Liver (tissue), 9 donors: ENCODE data around the gene FARP1. TPM values are rescaled to one million over a fixed set of nuclear protein-coding genes. Genes with fewer than 3 reads are reported as not detected.

Experiments
- DNase-seq: peaks from one replicate; pipeline ENCODE4 v3.0.0-alpha.2; 2017; ENCODE audit warnings: low spot score
- H3K27ac ChIP-seq, 2 donors: one replicate each; pipeline ENCODE4 v1.7.0; 2013; ENCODE audit warnings: inconsistent platforms in 2 of 2, low read length in 2 of 2, control low read depth in 1 of 2, low read depth in 1 of 2, mild to moderate bottlenecking in 1 of 2
- H3K27me3 ChIP-seq, 4 donors: one replicate each; pipeline versions ENCODE4 v1.6.1 to v1.7.0; 2013; ENCODE audit warnings: low read length in 3 of 4, inconsistent platforms in 1 of 4, mild to moderate bottlenecking in 1 of 4, moderate library complexity in 1 of 4; ENCODE audit not compliant: control insufficient read depth in 4 of 4, insufficient read depth in 4 of 4
- H3K36me3 ChIP-seq, 4 donors: one replicate each; pipeline versions ENCODE4 v1.6.1 to v1.7.0; 2013; ENCODE audit warnings: low read length in 3 of 4, mild to moderate bottlenecking in 3 of 4, low read depth in 1 of 4, moderate library complexity in 1 of 4; ENCODE audit not compliant: control insufficient read depth in 4 of 4, insufficient read depth in 3 of 4
- H3K4me1 ChIP-seq, 4 donors: one replicate each; pipeline versions ENCODE4 v1.6.1 to v1.7.0; 2013; ENCODE audit warnings: low read length in 3 of 4, mild to moderate bottlenecking in 3 of 4, moderate library complexity in 1 of 4; ENCODE audit not compliant: control insufficient read depth in 4 of 4, insufficient read depth in 4 of 4
- H3K4me3 ChIP-seq, 3 donors: one replicate each; pipeline versions ENCODE4 v1.6.1 to v1.7.0; 2013; ENCODE audit warnings: low read length in 3 of 3, control low read depth in 1 of 3, low read depth in 1 of 3, mild to moderate bottlenecking in 1 of 3
- H3K9ac ChIP-seq, 2 donors: one replicate each; pipeline ENCODE4 v1.7.0; 2013; ENCODE audit warnings: low read length in 2 of 2, mild to moderate bottlenecking in 2 of 2, moderate library complexity in 2 of 2, control low read depth in 1 of 2, low read depth in 1 of 2
- H3K9me3 ChIP-seq, 4 donors: one replicate each; pipeline versions ENCODE4 v1.6.1 to v1.7.0; 2013; ENCODE audit warnings: low read length in 3 of 4; ENCODE audit not compliant: control insufficient read depth in 4 of 4
- EGR1 ChIP-seq, 2 donors: IDR thresholded peaks; 2 replicates each; pipeline ENCODE4 v1.6.1; 2016 to 2018; ENCODE audit warnings: antibody characterized with exemption in 2 of 2, low read depth in 2 of 2
- GABPA ChIP-seq, 2 donors: IDR thresholded peaks in 1 of 2; conservative IDR thresholded peaks in 1 of 2; 2 replicates each; pipeline ENCODE4 v1.6.1; 2016; ENCODE audit warnings: antibody characterized with exemption in 2 of 2, mild to moderate bottlenecking in 1 of 2, moderate library complexity in 1 of 2
- HNF4A ChIP-seq, 2 donors: conservative IDR thresholded peaks; 2 replicates each; pipeline ENCODE4 v1.6.1; 2016; ENCODE audit warnings: antibody characterized with exemption in 2 of 2, mild to moderate bottlenecking in 2 of 2
- JUND ChIP-seq, 2 donors: IDR thresholded peaks; 2 replicates each; pipeline ENCODE4 v1.6.1; 2016; ENCODE audit warnings: antibody characterized with exemption in 2 of 2
- RAD21 ChIP-seq, 2 donors: IDR thresholded peaks; 2 replicates each; pipeline ENCODE4 v1.6.1; 2016; ENCODE audit warnings: antibody characterized with exemption in 2 of 2, mild to moderate bottlenecking in 2 of 2
- RXRA ChIP-seq, 2 donors: IDR thresholded peaks; 2 replicates each; pipeline ENCODE4 v1.6.1; 2017 to 2018; ENCODE audit warnings: antibody characterized with exemption in 2 of 2, mild to moderate bottlenecking in 1 of 2
- SP1 ChIP-seq: IDR thresholded peaks from 2 replicates; pipeline ENCODE4 v1.6.1; 2018; ENCODE audit warnings: antibody characterized with exemption, mild to moderate bottlenecking
- WGBS: extraction: QIAGEN DNeasy Blood & Tissue Kit; methylation state at CpG from one replicate; pipeline ENCODE4 v1.1.7; 2013; 5-methylcytosine and 5-hydroxymethylcytosine counted together
- polyA plus RNA-seq, 2 donors: library from polyadenylated mRNA; stranded (reverse) in 1 of 2; unstranded in 1 of 2; fragments of 200-250 nt in 1 of 2; fragments of >200 nt in 1 of 2; fragmentation: Nextera tagmentation in 1 of 2; extraction: Ambion mirVana in 1 of 2; gene quantifications; one replicate each; pipeline versions ENCODE4 v1.2.1 to v1.2.3, GENCODE V29; 2013 to 2015
- total RNA-seq, 2 donors: library from RNA; depleted of rRNA; stranded (reverse); fragments of >200 nt; gene quantifications; one replicate each; pipeline ENCODE4 v1.2.3, GENCODE V29; 2014
- TF ChIP-seq, protein P1 (sequence below): IDR thresholded peaks from 2 replicates; pipeline ENCODE4 v1.6.1; 2016; ENCODE audit warnings: antibody characterized with exemption
- TF ChIP-seq, protein P2 (sequence below): fragments of 150-350 bp; IDR thresholded peaks from 2 replicates; pipeline ENCODE4 v1.5.1; 2017; ENCODE audit warnings: improper control_type of control experiment, low read depth, low read length; ENCODE audit not compliant: missing input control
- TF ChIP-seq, protein P3 (sequence below): IDR thresholded peaks from 2 replicates; pipeline ENCODE4 v1.6.1; 2016; ENCODE audit warnings: antibody characterized with exemption, mild to moderate bottlenecking
- donor health status: healthy.
- donor health status: healthy.
- donor health status: healthy.
- donor health status: healthy.
- donor health status: healthy.

The FARP1 gene
- total and polyA plus RNA-seq, 4 donors, result 28.4 to 62.6 (median 39.8) TPM

DNA sequence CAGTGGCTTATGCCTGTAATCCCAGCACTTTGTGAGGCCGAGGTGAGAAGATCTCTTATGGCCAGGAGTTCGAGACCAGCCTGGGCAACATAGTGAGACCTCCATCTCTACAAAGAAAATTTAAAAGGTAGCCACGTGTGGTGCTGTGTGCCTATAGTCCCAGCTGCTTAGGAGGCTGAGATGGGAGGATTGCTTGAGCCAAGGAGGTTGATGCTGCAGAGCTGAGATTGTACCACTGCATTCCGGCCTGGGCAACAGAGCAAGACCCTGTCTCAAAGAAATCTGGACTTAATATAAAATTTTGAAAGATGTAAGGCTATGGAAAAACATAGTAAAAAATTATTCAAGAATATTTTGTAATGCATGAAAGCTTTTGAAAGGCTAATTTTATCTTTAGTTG lies 99.5 kb downstream of the FARP1 start:
- WGBS, result 94% methylated on average over 4 of the region's 4 CpGs
- peaks cover 5 to 32% (median 24%) of the 10 kb centered on the region in 4 donors for H3K4me1 ChIP-seq
- DNase-seq, result no peak
- H3K36me3 ChIP-seq, result no peaks in the 10 kb centered on the region
- H3K9me3 ChIP-seq, result no peaks in the 10 kb centered on the region
- H3K4me3 ChIP-seq, result no peak overlapping the region
- no peaks in the 10 kb centered on the region for H3K27me3 ChIP-seq
- no peak overlapping the region for H3K9ac ChIP-seq
- TF ChIP-seq EGR1 (IDR thresholded peaks at IDR 0.05; ENCODE audit: low read depth in 2 of 2), result no peak
- H3K27ac ChIP-seq, result no peak overlapping the region

DNA sequence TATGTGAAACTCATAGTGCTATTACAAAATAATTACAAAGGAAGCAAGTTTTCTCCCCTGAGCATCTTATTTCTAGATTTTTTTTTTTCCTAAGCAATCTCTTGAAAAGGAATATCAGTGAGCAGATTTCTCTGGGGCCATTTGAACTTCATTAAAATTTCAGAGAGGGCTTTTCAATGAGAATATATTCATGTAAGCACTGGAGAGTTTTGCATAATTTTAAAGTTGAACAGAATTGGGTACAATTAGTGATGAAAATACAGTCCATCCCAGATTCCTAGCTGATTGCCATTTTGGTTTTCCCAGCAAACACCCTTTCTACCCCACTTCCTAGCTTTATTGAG lies 101.0 kb downstream of the FARP1 start:
- TF ChIP-seq, protein P1, sequence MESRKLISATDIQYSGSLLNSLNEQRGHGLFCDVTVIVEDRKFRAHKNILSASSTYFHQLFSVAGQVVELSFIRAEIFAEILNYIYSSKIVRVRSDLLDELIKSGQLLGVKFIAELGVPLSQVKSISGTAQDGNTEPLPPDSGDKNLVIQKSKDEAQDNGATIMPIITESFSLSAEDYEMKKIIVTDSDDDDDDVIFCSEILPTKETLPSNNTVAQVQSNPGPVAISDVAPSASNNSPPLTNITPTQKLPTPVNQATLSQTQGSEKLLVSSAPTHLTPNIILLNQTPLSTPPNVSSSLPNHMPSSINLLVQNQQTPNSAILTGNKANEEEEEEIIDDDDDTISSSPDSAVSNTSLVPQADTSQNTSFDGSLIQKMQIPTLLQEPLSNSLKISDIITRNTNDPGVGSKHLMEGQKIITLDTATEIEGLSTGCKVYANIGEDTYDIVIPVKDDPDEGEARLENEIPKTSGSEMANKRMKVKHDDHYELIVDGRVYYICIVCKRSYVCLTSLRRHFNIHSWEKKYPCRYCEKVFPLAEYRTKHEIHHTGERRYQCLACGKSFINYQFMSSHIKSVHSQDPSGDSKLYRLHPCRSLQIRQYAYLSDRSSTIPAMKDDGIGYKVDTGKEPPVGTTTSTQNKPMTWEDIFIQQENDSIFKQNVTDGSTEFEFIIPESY, result peak; percentile 3
- TF ChIP-seq GABPA (IDR thresholded peaks at IDR 0.05 in 1 of 2, conservative IDR thresholded peaks at IDR 0.05 in 1 of 2), result no peak
- H3K9me3 ChIP-seq, result no peaks in the 10 kb centered on the region
- DNase-seq, result no peak

DNA sequence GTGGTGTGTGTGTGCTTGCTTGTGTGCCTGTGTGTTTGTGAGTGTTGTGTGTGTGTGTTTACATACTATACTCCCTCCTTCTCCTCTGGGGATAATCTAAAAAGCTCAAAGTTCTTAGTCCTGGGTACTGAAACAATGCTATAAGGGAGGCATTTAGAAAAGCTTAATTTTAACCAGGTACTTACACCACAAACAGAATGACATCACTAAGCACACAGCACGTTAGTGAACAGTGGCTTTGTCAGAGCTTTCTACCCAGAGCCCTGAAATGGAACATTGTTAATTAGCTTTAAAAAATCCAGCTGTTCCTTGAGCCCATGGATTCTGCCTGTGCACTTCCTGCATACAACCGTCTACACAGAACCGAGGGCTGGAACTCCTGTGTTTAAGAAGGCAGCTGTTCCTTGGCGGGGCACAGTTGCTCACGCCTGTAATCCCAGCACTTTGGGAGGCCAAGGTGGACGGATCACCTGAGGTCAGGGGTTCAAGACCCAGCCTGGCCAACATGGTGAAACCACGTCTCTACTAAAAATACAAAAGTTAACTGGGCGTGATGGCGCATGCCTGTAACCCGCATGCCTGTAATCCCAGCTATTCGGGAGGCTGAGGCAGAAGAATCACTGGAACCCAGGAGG lies 103.8 kb downstream of the FARP1 start:
- no peak overlapping the region for H3K4me3 ChIP-seq
- TF ChIP-seq, protein P2, sequence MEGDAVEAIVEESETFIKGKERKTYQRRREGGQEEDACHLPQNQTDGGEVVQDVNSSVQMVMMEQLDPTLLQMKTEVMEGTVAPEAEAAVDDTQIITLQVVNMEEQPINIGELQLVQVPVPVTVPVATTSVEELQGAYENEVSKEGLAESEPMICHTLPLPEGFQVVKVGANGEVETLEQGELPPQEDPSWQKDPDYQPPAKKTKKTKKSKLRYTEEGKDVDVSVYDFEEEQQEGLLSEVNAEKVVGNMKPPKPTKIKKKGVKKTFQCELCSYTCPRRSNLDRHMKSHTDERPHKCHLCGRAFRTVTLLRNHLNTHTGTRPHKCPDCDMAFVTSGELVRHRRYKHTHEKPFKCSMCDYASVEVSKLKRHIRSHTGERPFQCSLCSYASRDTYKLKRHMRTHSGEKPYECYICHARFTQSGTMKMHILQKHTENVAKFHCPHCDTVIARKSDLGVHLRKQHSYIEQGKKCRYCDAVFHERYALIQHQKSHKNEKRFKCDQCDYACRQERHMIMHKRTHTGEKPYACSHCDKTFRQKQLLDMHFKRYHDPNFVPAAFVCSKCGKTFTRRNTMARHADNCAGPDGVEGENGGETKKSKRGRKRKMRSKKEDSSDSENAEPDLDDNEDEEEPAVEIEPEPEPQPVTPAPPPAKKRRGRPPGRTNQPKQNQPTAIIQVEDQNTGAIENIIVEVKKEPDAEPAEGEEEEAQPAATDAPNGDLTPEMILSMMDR, result no peak
- TF ChIP-seq RXRA (IDR thresholded peaks at IDR 0.05), result peak in 1 of 2 donors; percentile 5
- TF ChIP-seq RAD21 (IDR thresholded peaks at IDR 0.05), result peak in 1 of 2 donors; percentile 43
- TF ChIP-seq SP1, result peak; percentile 30
- TF ChIP-seq JUND (IDR thresholded peaks at IDR 0.05), result peak; percentile 25 to 61
- TF ChIP-seq HNF4A (conservative IDR thresholded peaks at IDR 0.05), result peak in 1 of 2 donors; percentile 44
- TF ChIP-seq, protein P3, sequence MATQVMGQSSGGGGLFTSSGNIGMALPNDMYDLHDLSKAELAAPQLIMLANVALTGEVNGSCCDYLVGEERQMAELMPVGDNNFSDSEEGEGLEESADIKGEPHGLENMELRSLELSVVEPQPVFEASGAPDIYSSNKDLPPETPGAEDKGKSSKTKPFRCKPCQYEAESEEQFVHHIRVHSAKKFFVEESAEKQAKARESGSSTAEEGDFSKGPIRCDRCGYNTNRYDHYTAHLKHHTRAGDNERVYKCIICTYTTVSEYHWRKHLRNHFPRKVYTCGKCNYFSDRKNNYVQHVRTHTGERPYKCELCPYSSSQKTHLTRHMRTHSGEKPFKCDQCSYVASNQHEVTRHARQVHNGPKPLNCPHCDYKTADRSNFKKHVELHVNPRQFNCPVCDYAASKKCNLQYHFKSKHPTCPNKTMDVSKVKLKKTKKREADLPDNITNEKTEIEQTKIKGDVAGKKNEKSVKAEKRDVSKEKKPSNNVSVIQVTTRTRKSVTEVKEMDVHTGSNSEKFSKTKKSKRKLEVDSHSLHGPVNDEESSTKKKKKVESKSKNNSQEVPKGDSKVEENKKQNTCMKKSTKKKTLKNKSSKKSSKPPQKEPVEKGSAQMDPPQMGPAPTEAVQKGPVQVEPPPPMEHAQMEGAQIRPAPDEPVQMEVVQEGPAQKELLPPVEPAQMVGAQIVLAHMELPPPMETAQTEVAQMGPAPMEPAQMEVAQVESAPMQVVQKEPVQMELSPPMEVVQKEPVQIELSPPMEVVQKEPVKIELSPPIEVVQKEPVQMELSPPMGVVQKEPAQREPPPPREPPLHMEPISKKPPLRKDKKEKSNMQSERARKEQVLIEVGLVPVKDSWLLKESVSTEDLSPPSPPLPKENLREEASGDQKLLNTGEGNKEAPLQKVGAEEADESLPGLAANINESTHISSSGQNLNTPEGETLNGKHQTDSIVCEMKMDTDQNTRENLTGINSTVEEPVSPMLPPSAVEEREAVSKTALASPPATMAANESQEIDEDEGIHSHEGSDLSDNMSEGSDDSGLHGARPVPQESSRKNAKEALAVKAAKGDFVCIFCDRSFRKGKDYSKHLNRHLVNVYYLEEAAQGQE, result no peak
- H3K36me3 ChIP-seq, result no peaks in the 10 kb centered on the region
- peaks cover 5 to 32% (median 20%) of the 10 kb centered on the region in 4 donors for H3K4me1 ChIP-seq
- no peak overlapping the region for H3K9ac ChIP-seq
- no peaks in the 10 kb centered on the region for H3K9me3 ChIP-seq
- 77% methylated on average over 11 of the region's 11 CpGs for WGBS
- peak overlapping the region in 1 of 2 donors; percentile 57 for H3K27ac ChIP-seq
- DNase-seq, result no peak
- no peaks in the 10 kb centered on the region for H3K27me3 ChIP-seq

More for the DNA sequence above, 101.0 kb downstream of the FARP1 start:
- H3K9ac ChIP-seq, result no peak overlapping the region
- no peaks in the 10 kb centered on the region for H3K27me3 ChIP-seq
- H3K4me1 ChIP-seq, result peaks cover 5 to 32% (median 24%) of the 10 kb centered on the region in 4 donors
- no peaks in the 10 kb centered on the region for H3K36me3 ChIP-seq
- no peak overlapping the region for H3K4me3 ChIP-seq
- peak overlapping the region in 1 of 2 donors; percentile 1 for H3K27ac ChIP-seq
